ENCODE measurements around the gene CCDC150. TPM values are rescaled to one million over a fixed set of nuclear protein-coding genes. Genes with fewer than 3 reads are reported as not detected.
"Not testable (repeated sequence)": the region's sequence is repeated elsewhere in the genome, so short reads cannot be mapped to it uniquely, and the experiment has no call there.

Gene CCDC150
- total and polyA plus RNA-seq, 2 donors (not counting 1 experiment from before 2014, with no cell fraction given): 0.70 to 4.9 TPM

DNA sequence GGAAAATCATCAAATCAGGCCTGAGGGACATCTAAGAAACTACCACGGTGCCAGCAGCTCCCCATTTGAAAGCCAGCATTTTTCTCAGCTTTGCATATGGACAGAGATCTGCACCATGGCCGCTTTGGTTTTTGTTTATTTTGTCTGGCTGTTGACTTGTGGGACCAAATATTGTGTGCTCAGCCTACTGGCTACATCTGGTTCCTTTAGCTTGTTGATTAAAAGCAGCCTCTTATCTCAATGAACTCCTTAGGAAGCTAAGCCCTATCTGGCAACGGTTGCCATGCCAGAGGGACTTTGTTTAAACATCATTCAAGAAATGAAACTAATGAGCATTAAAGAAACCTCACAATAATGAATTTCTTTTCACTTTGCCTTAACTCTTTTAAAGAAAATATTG lies 32.4 kb upstream of the CCDC150 start:
- Histone ChIP-seq H2AFZ (ENCODE audit: insufficient read depth, low read depth, low read length, poor library complexity, severe bottlenecking) (no peak overlapping the region), H3K36me3 (replicated peaks in 1 of 2; ENCODE audit: control extremely low read depth in 1 of 2, control insufficient read depth in 1 of 2, extremely low read depth in 1 of 2, insufficient read depth in 2 of 2, low read length in 1 of 2) (no peaks in the 10 kb centered on the region), H3K9me3 (ENCODE audit: control extremely low read depth in 1 of 3, control insufficient read depth in 2 of 3, insufficient read depth in 1 of 3, low read length in 2 of 3) (peaks cover 0 to 1% (median 0%) of the 10 kb centered on the region in 3 donors), H3K27me3 (replicated peaks in 1 of 4; ENCODE audit: control extremely low read depth in 1 of 4, control insufficient read depth in 3 of 4, insufficient read depth in 4 of 4, low read length in 3 of 4) (no peaks in the 10 kb centered on the region), H4K20me1 (ENCODE audit: control insufficient read depth, insufficient read depth, low read length, poor library complexity, severe bottlenecking) (no peaks in the 10 kb centered on the region), H3K4me2 (replicated peaks; ENCODE audit: low read depth, low read length, poor library complexity, severe bottlenecking) (no peak overlapping the region), H3K27ac (ENCODE audit: low read length in 2 of 2) (no peak overlapping the region), H3K9ac (ENCODE audit: low read length) (no peak overlapping the region), H3K79me2 (ENCODE audit: control insufficient read depth, insufficient read depth, low read length) (no peaks in the 10 kb centered on the region), H3K4me1 (ENCODE audit: control insufficient read depth in 2 of 2, insufficient read depth in 2 of 2, low read length in 2 of 2) (no peaks in the 10 kb centered on the region), H3K4me3 (ENCODE audit: control extremely low read depth in 1 of 5, extremely low read depth in 1 of 5, insufficient read depth in 1 of 5, low read depth in 2 of 5, low read length in 4 of 5) (no peak overlapping the region)
- Mint-ChIP-seq H3K4me1 (no peaks in the 10 kb centered on the region), H3K27me3 (peaks cover 3% of the 10 kb centered on the region), H3K27ac (no peak overlapping the region), H3K4me3 (no peak overlapping the region), H3K9me3 (ENCODE audit: insufficient read depth) (peaks cover 2% of the 10 kb centered on the region)
- DNase-seq (no peak), ATAC-seq (ENCODE audit: low read depth) (no peak)
- ChIA-PET CTCF (no interaction called here), POLR2A (interaction anchor here (0.7 kb wide), 1 partner anchor 1039 kb away, joined by 6 read pairs; no protein-coding TSS in a partner anchor)
- 75% methylated on average over 1 of the region's 3 CpGs for WGBS (ENCODE audit: insufficient coverage)
- TF ChIP-seq, protein P1, sequence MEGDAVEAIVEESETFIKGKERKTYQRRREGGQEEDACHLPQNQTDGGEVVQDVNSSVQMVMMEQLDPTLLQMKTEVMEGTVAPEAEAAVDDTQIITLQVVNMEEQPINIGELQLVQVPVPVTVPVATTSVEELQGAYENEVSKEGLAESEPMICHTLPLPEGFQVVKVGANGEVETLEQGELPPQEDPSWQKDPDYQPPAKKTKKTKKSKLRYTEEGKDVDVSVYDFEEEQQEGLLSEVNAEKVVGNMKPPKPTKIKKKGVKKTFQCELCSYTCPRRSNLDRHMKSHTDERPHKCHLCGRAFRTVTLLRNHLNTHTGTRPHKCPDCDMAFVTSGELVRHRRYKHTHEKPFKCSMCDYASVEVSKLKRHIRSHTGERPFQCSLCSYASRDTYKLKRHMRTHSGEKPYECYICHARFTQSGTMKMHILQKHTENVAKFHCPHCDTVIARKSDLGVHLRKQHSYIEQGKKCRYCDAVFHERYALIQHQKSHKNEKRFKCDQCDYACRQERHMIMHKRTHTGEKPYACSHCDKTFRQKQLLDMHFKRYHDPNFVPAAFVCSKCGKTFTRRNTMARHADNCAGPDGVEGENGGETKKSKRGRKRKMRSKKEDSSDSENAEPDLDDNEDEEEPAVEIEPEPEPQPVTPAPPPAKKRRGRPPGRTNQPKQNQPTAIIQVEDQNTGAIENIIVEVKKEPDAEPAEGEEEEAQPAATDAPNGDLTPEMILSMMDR (IDR thresholded peaks at IDR 0.05): no peak
- TF ChIP-seq EZH2 (IDR thresholded peaks at IDR 0.05; ENCODE audit: borderline replicate concordance, insufficient read depth, low read depth, low read length, poor library complexity, severe bottlenecking): no peak
- intact Hi-C loops (cut with micrococcal nuclease): no loop called here

DNA sequence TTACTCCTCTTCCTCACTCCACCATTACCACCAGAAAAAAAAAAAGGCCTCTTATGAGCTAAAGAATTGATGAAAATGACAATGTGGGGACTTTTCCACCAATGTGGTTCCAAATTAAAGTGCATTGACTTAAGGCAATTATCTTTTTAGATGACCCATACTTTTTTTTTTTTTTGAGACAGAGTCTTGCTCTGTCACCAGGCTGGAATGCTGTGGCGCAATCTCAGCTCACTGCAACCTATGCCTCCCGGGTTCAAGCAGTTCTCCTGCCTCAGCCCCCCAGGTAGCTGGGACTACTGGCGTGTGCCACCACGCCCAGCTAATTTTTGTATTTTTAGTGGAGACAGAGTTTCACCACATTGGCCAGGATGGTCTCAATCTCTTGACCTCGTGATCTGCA lies 31.6 kb upstream of the CCDC150 start:
- intact Hi-C loops (cut with micrococcal nuclease); H3K9me3 ChIP-seq (ENCODE audit: control extremely low read depth in 1 of 3, control insufficient read depth in 2 of 3, insufficient read depth in 1 of 3, low read length in 2 of 3); H3K27me3 Mint-ChIP-seq; H3K36me3 ChIP-seq (replicated peaks in 1 of 2; ENCODE audit: control extremely low read depth in 1 of 2, control insufficient read depth in 1 of 2, extremely low read depth in 1 of 2, insufficient read depth in 2 of 2, low read length in 1 of 2); H3K4me1 Mint-ChIP-seq; H3K79me2 ChIP-seq (ENCODE audit: control insufficient read depth, insufficient read depth, low read length); H3K4me3 ChIP-seq (ENCODE audit: control extremely low read depth in 1 of 5, extremely low read depth in 1 of 5, insufficient read depth in 1 of 5, low read depth in 2 of 5, low read length in 4 of 5); H3K4me1 ChIP-seq (ENCODE audit: control insufficient read depth in 2 of 2, insufficient read depth in 2 of 2, low read length in 2 of 2); POLR2A ChIA-PET; H3K4me2 ChIP-seq (replicated peaks; ENCODE audit: low read depth, low read length, poor library complexity, severe bottlenecking); ATAC-seq (ENCODE audit: low read depth); H2AFZ ChIP-seq (ENCODE audit: insufficient read depth, low read depth, low read length, poor library complexity, severe bottlenecking); H3K9me3 Mint-ChIP-seq (ENCODE audit: insufficient read depth); H3K27ac ChIP-seq (ENCODE audit: low read length in 2 of 2); H4K20me1 ChIP-seq (ENCODE audit: control insufficient read depth, insufficient read depth, low read length, poor library complexity, severe bottlenecking); CTCF ChIA-PET; H3K27me3 ChIP-seq (replicated peaks in 1 of 4; ENCODE audit: control extremely low read depth in 1 of 4, control insufficient read depth in 3 of 4, insufficient read depth in 4 of 4, low read length in 3 of 4); H3K4me3 Mint-ChIP-seq; DNase-seq; H3K9ac ChIP-seq (ENCODE audit: low read length); H3K27ac Mint-ChIP-seq: not testable (repeated sequence)
- 93% methylated on average over 5 of the region's 5 CpGs for WGBS (ENCODE audit: insufficient coverage)

All from B cell (primary cell).